HepG2 (cell line): ENCODE measurements around the gene PIBF1. TPM values are rescaled to one million over a fixed set of nuclear protein-coding genes. Genes with fewer than 3 reads are reported as not detected.

ENCODE experiments used
- ATAC-seq: fragments of 200-7000 bp; cut with Tn5 transposase; 3 replicates; pipeline ENCODE4 v1.9.1; 2020; ENCODE audit warnings: mild to moderate bottlenecking, moderate library complexity
- Bru-seq: library from RNA; stranded (reverse); fragments of 400-500 nt; gene quantifications from one replicate; lab custom pipeline; 2021; lab: Mats Ljungman, UMichigan
- BruChase-seq, 2 experiments: library from RNA; stranded (reverse); fragments of 400-500 nt; gene quantifications; one replicate each; lab custom pipeline; 2021; lab: Mats Ljungman, UMichigan
- BruUV-seq: library from RNA; stranded (reverse); fragments of 400-500 nt; replicated peaks from 2 replicates; lab custom pipeline; 2021; lab: Mats Ljungman, UMichigan
- CTCF ChIA-PET: fragments of 300-600 bp; formaldehyde crosslinking; extraction: SDS; loops from one replicate; lab custom pipeline; 2021; ENCODE audit warnings: low total read pairs, inconsistent platforms, low intra/inter-chr PET ratio; lab: Yijun Ruan, JAX
- POLR2A ChIA-PET: fragments of 350-600 bp; sonication (Branson Sonifier 250); formaldehyde crosslinking; loops from one replicate; lab custom pipeline; 2020; ENCODE audit warnings: antibody characterized with exemption, inconsistent platforms; lab: Yijun Ruan, JAX
- DNase-seq: peaks from one replicate; pipeline ENCODE4 v3.0.0-alpha.2; 2015; ENCODE audit warnings: low spot score
- FAIRE-seq: peaks from 3 replicates; lab custom pipeline; 2011; peaks lifted over from hg19 to GRCh38; lab: Jason Lieb, UNC
- H2AFZ ChIP-seq: one replicate; pipeline ENCODE4 v1.6.1; 2011; ENCODE audit warnings: low read length, inconsistent platforms
- H3K27ac ChIP-seq: fragments of 300-600 bp; 3 replicates; pipeline ENCODE4 v1.8.0; 2011; ENCODE audit warnings: mixed run types, mild to moderate bottlenecking, mixed read lengths, low read length, inconsistent platforms; ENCODE audit not compliant: insufficient read depth; ENCODE audit errors: extremely low read length
- H3K27me3 ChIP-seq, 2 experiments: fragments of 200-600 bp in 1 of 2; 2 replicates in 1 of 2; 3 replicates in 1 of 2; pipeline versions ENCODE4 v1.6.0 to v1.8.0; 2011; ENCODE audit warnings: low read length in 2 of 2, mild to moderate bottlenecking in 2 of 2, moderate library complexity in 2 of 2, inconsistent platforms in 1 of 2; ENCODE audit not compliant: insufficient read depth in 2 of 2, control insufficient read depth in 1 of 2
- H3K36me3 ChIP-seq, 2 experiments: fragments of 200-600 bp in 1 of 2; replicated peaks in 1 of 2; 2 replicates in 1 of 2; 3 replicates in 1 of 2; pipeline versions ENCODE4 v1.5.1 to v1.8.0; 2011; ENCODE audit warnings: low read length in 2 of 2, inconsistent platforms in 1 of 2; ENCODE audit not compliant: insufficient read depth in 2 of 2, control insufficient read depth in 1 of 2
- H3K4me1 ChIP-seq: 2 replicates; pipeline ENCODE4 v1.5.1; 2012; ENCODE audit warnings: low read length, inconsistent platforms; ENCODE audit not compliant: insufficient read depth
- H3K4me2 ChIP-seq: 2 replicates; pipeline ENCODE4 v1.6.0; 2011; ENCODE audit warnings: low read depth, low read length, inconsistent platforms
- H3K4me3 ChIP-seq, 3 experiments: fragments of 200-600 bp in 1 of 3; sonication (generic), shearing (Covaris generic) in 1 of 3; replicated peaks in 1 of 3; 2 replicates each; pipeline ENCODE4 v1.5.1; 2011 to 2016; ENCODE audit warnings: low read length in 3 of 3, inconsistent platforms in 2 of 3, low read depth in 2 of 3, mild to moderate bottlenecking in 2 of 3, control low read depth in 1 of 3, mixed read lengths in 1 of 3; ENCODE audit not compliant: insufficient read depth in 1 of 3
- H3K79me2 ChIP-seq: one replicate; pipeline ENCODE4 v1.6.1; 2011; ENCODE audit warnings: low read length, inconsistent platforms; ENCODE audit not compliant: insufficient read depth
- H3K9ac ChIP-seq: 2 replicates; pipeline ENCODE4 v1.6.0; 2011; ENCODE audit warnings: mild to moderate bottlenecking, low read depth, low read length, inconsistent platforms; ENCODE audit not compliant: insufficient read depth
- H3K9me3 ChIP-seq: 2 replicates; pipeline ENCODE4 v1.5.1; 2012; ENCODE audit warnings: mild to moderate bottlenecking, low read length
- H4K20me1 ChIP-seq: 2 replicates; pipeline ENCODE4 v1.6.0; 2011; ENCODE audit warnings: inconsistent platforms, mild to moderate bottlenecking, low read length, moderate library complexity; ENCODE audit not compliant: insufficient read depth
- CHD4 ChIP-seq: fragments of 200-600 bp; sonication (generic); IDR thresholded peaks from 2 replicates; pipeline ENCODE4 v1.7.0; 2017; ENCODE audit warnings: mild to moderate bottlenecking, low read length, borderline replicate concordance
- RORA ChIP-seq: sonication (generic); formaldehyde crosslinking; IDR thresholded peaks from 2 replicates; pipeline ENCODE4 v1.5.0; 2020; ENCODE audit warnings: mild to moderate bottlenecking, missing genetic modification reagents, moderate library complexity
- SIN3B ChIP-seq: fragments of 150-350 bp; IDR thresholded peaks from 2 replicates; pipeline ENCODE4 v1.6.1; 2014; ENCODE audit warnings: low read length
- ZBTB10 ChIP-seq: sonication (generic); formaldehyde crosslinking; IDR thresholded peaks from 2 replicates; pipeline ENCODE4 v1.4.0; 2020; ENCODE audit warnings: missing genetic modification reagents, borderline replicate concordance
- ZNF564 ChIP-seq: sonication (generic); formaldehyde crosslinking; IDR thresholded peaks from 2 replicates; pipeline ENCODE4 v1.8.1; 2023; ENCODE audit warnings: mild to moderate bottlenecking, missing genetic modification reagents
- ZNF607 ChIP-seq: sonication (generic); formaldehyde crosslinking; IDR thresholded peaks from 2 replicates; pipeline ENCODE4 v1.5.1; 2020; ENCODE audit warnings: missing genetic modification reagents, mild to moderate bottlenecking, borderline replicate concordance
- ZNF782 ChIP-seq: sonication (generic); formaldehyde crosslinking; IDR thresholded peaks from 2 replicates; pipeline ENCODE4 v1.4.0; 2020; ENCODE audit warnings: missing genetic modification reagents, mild to moderate bottlenecking, borderline replicate concordance
- WGBS: methylation state at CpG from one replicate; pipeline ENCODE4 v1.1.6; 2017; ENCODE audit warnings: low lambda C conversion rate; 5-methylcytosine and 5-hydroxymethylcytosine counted together
- in situ Hi-C: cut with HindIII; loops from 2 replicates; pipeline ENCODE4 v1.10.0; 2017; ENCODE audit warnings: low pct_unique_long_range_greater_than_20kb; ENCODE audit not compliant: extremely low pct_ligation_motif_present
- intact Hi-C: fragments of 100-400 bp; cut with micrococcal nuclease; formaldehyde crosslinking; loops from one replicate; pipeline ENCODE4 v1.10.0; 2022; ENCODE audit not compliant: unreplicated experiment
- long read RNA-seq, 2 experiments: library from RNA in 1 of 2; library from polyadenylated mRNA in 1 of 2; stranded (forward) in 1 of 2; unstranded in 1 of 2; transcript quantifications; one replicate each; pipeline ENCODE4 v2.0.0, GENCODE V29; 2019 to 2022
- polyA minus RNA-seq, 3 experiments: library from RNA; depleted of rRNA, polyadenylated mRNA; stranded (reverse); fragments of >200 nt; gene quantifications; 2 replicates each; pipeline ENCODE4 v1.2.3, GENCODE V29; 2011; ENCODE audit warnings: low replicate concordance in 1 of 3
- polyA plus RNA-seq, 8 experiments: library from polyadenylated mRNA; depleted of rRNA in 3 of 8; stranded (reverse) in 7 of 8; unstranded in 1 of 8; fragments of >200 nt; fragmentation: Illumina TruSeq in 4 of 8; extraction: Trizol in 4 of 8; gene quantifications; 2 replicates each; pipeline versions ENCODE4 v1.2.1 to v1.2.3, GENCODE V29; 2011 to 2016; ENCODE audit warnings: low read depth in 4 of 8, missing spikeins in 1 of 8, mixed read lengths in 1 of 8; ENCODE audit not compliant: insufficient read depth in 1 of 8
- total RNA-seq, 5 experiments: library from RNA; depleted of rRNA; stranded (reverse); fragments of >200 nt; fragmentation: Illumina TruSeq; extraction: Trizol; gene quantifications; 2 replicates each; pipeline ENCODE4 v1.2.3, GENCODE V29; 2016; ENCODE audit warnings: low read depth in 1 of 5
- TF ChIP-seq, protein P1 (sequence below): sonication (generic); formaldehyde crosslinking; IDR thresholded peaks from 2 replicates; pipeline ENCODE4 v1.5.1; 2020; ENCODE audit warnings: mild to moderate bottlenecking, missing genetic modification reagents

PIBF1 gene
- total RNA-seq (2016; rRNA removed; fragmentation: Illumina TruSeq; extraction: Trizol) (15.8 and 16.1 TPM in 2 replicates), polyA plus RNA-seq (2011; rRNA removed) (1.5 and 4.2 TPM in 2 replicates), polyA minus RNA-seq (2011; rRNA and poly(A)+ RNA removed; ENCODE audit: low replicate concordance) (6.9 and 12.3 TPM in 2 replicates), Bru-seq, nascent RNA (percentile 68 among the genes with signal in this experiment), BruChase-seq, experiment 1, labeled RNA remaining after a 6-hour chase (percentile 51 among the genes with signal in this experiment), BruChase-seq, experiment 2, labeled RNA remaining after a 2-hour chase (percentile 54 among the genes with signal in this experiment)
- 3.2 and 6.6 TPM in 2 replicates for total RNA-seq (2016; cell fraction: cytosol; rRNA removed; fragmentation: Illumina TruSeq; extraction: Trizol; ENCODE audit: low read depth)
- total RNA-seq (2016; cell fraction: insoluble cytoplasmic fraction; rRNA removed; fragmentation: Illumina TruSeq; extraction: Trizol) = 17.8 and 21.2 TPM in 2 replicates
- total RNA-seq (2016; cell fraction: membrane; rRNA removed; fragmentation: Illumina TruSeq; extraction: Trizol) = 4.9 and 5.2 TPM in 2 replicates
- total RNA-seq (2016; cell fraction: nucleus; rRNA removed; fragmentation: Illumina TruSeq; extraction: Trizol) = 38.6 and 43.6 TPM in 2 replicates
- 0.87 and 1.1 TPM in 2 replicates for polyA plus RNA-seq (2011; cell fraction: cytosol; rRNA removed)
- 0.98 and 1.3 TPM in 2 replicates for polyA plus RNA-seq (2011; cell fraction: nucleus; rRNA removed)
- polyA plus RNA-seq (2012) = 3.5 and 5.4 TPM in 2 replicates
- 0.70 and 1.2 TPM in 2 replicates for polyA plus RNA-seq (2016; cell fraction: cytosol; fragmentation: Illumina TruSeq; extraction: Trizol; ENCODE audit: low read depth)
- polyA plus RNA-seq (2016; cell fraction: insoluble cytoplasmic fraction; fragmentation: Illumina TruSeq; extraction: Trizol; ENCODE audit: low read depth) = 10.4 and 13.7 TPM in 2 replicates
- polyA plus RNA-seq (2016; cell fraction: membrane; fragmentation: Illumina TruSeq; extraction: Trizol; ENCODE audit: low read depth) = 2.5 and 2.8 TPM in 2 replicates
- polyA plus RNA-seq (2016; cell fraction: nucleus; fragmentation: Illumina TruSeq; extraction: Trizol; ENCODE audit: insufficient read depth, low read depth) = 9.1 and 11.0 TPM in 2 replicates
- polyA minus RNA-seq (2011; cell fraction: cytosol; rRNA and poly(A)+ RNA removed) = 4.7 and 5.5 TPM in 2 replicates
- polyA minus RNA-seq (2011; cell fraction: nucleus; rRNA and poly(A)+ RNA removed) = 47.3 and 49.7 TPM in 2 replicates
- long read RNA-seq, experiment 1, transcript PIBF1-201 (18 exons, 3,154 nt) = major isoform, 5 of 9 reads
- long read RNA-seq, experiment 1, partial matches to known transcripts = 2 of 9 reads
- long read RNA-seq, experiment 1, other reads (novel, unspliced or antisense) = 2 of 9 reads
- long read RNA-seq, experiment 2, partial matches to known transcripts = 3 of 3 reads
- long read RNA-seq, experiment 2, other reads (novel, unspliced or antisense) = 0 of 3 reads

- Histone ChIP-seq H3K4me1 (peaks cover 35% of the 10 kb centered on the region), H3K27me3 (no peaks in the 10 kb centered on the region; a peak in 1 of 5 replicates), H3K4me3 (peak within 1 kb of the TSS; percentile 73 to 91 (median 89)), H3K27ac (peak within 1 kb of the TSS; percentile 77), H2AFZ (peak within 1 kb of the TSS; percentile 84), H3K4me2 (peak within 1 kb of the TSS; percentile 82), H3K79me2 (peaks cover 59% of the 10 kb centered on the region), H3K9me3 (no peaks in the 10 kb centered on the region), H4K20me1 (no peaks in the 10 kb centered on the region), H3K9ac (peak within 1 kb of the TSS; percentile 87), H3K36me3 (peaks cover 6 to 23% of the 10 kb centered on the region in 2 experiments)
- peak; percentile 85 for FAIRE-seq
- DNase-seq = peak; percentile 97
- 0% methylated on average over 17 of the region's 81 CpGs for WGBS
- intact Hi-C loops (loop anchor here (2.0 kb wide), 1 partner anchor 55 kb away; the partner anchor contains the start of genes BORA and MZT1), in situ Hi-C loops (no loop called here)
- ChIA-PET CTCF (no interaction called here), POLR2A (no interaction called here)
- ATAC-seq = peak; percentile 99
- BruUV-seq = TSS peak; percentile 69
- TF ChIP-seq CHD4 (no peak), ZBTB10 (CRISPR knock-in tag) (no peak), RORA (CRISPR knock-in tag) (no peak), SIN3B (0 out of 2 replicates have a peak, but pooled peaks have one; percentile 12), ZNF564 (no peak; the same call in 1 of the 2 replicates), ZNF607 (CRISPR knock-in tag) (no peak; the same call in 1 of the 2 replicates), ZNF782 (CRISPR knock-in tag) (no peak)
- TF ChIP-seq, protein P1, sequence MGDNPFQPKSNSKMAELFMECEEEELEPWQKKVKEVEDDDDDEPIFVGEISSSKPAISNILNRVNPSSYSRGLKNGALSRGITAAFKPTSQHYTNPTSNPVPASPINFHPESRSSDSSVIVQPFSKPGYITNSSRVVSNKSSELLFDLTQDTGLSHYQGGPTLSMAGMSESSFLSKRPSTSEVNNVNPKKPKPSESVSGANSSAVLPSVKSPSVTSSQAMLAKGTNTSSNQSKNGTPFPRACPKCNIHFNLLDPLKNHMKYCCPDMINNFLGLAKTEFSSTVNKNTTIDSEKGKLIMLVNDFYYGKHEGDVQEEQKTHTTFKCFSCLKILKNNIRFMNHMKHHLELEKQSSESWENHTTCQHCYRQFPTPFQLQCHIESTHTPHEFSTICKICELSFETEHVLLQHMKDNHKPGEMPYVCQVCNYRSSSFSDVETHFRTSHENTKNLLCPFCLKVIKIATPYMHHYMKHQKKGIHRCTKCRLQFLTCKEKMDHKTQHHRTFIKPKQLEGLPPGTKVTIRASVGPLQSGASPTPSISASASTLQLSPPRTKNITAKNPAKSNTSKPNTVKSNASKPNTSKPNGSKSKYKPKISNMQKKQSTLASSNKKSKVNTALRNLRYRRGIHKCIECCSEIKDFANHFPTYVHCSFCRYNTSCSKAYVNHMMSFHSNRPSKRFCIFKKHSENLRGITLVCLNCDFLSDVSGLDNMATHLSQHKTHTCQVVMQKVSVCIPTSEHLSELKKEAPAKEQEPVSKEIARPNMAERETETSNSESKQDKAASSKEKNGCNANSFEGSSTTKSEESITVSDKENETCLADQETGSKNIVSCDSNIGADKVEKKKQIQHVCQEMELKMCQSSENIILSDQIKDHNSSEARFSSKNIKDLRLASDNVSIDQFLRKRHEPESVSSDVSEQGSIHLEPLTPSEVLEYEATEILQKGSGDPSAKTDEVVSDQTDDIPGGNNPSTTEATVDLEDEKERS (CRISPR knock-in tag) = no peak; the same call in 1 of the 2 replicates
Observed at GRCh38 chr13:72781451-72782439, at the start of gene PIBF1, which contains the start of gene DIS3. Gene PIBF1, plus strand, starts transcription at chr13:72782133. Its CDS starts 1,337 bp downstream, at chr13:72783470. Gene DIS3, minus strand, starts transcription at chr13:72781900. Its CDS starts 68 bp downstream, at chr13:72781832.
